SK-N-MC (cell line): ENCODE measurements around the gene TMEM175.

Experiments
- EZH2 ChIP-seq: fragments of 200-600 bp; sonication (generic); IDR thresholded peaks from one replicate; pipeline ENCODE4 v1.6.1; 2017; ENCODE audit warnings: antibody characterized with exemption
- FOXP2 ChIP-seq: optimal IDR thresholded peaks from 2 replicates; pipeline ENCODE3; 2011; ENCODE audit warnings: mild to moderate bottlenecking, moderate library complexity; ENCODE audit not compliant: insufficient read depth; ENCODE audit errors: extremely low read length, control extremely low read depth
- POLR2AphosphoS5 ChIP-seq: IDR thresholded peaks from 2 replicates; pipeline ENCODE4 v1.6.1; 2012; ENCODE audit warnings: mild to moderate bottlenecking, low read depth, low read length, borderline replicate concordance

GRCh38 chr4:982291-982690, 50.0 kb downstream of the TMEM175 start:
- no peak for TF ChIP-seq EZH2
- TF ChIP-seq FOXP2, result no peak
- TF ChIP-seq POLR2AphosphoS5, result no peak
